HuH-7.5 (cell line): Measurements from ENCODE around the gene DCLK2.
A peak's percentile ranks its signal among the peaks of the same experiment; 100 is the strongest.

Experiments
- DNase-seq: peaks from one replicate; pipeline ENCODE4 v3.0.0; 2011; ENCODE audit warnings: low spot score

The DCLK2 gene

DNA sequence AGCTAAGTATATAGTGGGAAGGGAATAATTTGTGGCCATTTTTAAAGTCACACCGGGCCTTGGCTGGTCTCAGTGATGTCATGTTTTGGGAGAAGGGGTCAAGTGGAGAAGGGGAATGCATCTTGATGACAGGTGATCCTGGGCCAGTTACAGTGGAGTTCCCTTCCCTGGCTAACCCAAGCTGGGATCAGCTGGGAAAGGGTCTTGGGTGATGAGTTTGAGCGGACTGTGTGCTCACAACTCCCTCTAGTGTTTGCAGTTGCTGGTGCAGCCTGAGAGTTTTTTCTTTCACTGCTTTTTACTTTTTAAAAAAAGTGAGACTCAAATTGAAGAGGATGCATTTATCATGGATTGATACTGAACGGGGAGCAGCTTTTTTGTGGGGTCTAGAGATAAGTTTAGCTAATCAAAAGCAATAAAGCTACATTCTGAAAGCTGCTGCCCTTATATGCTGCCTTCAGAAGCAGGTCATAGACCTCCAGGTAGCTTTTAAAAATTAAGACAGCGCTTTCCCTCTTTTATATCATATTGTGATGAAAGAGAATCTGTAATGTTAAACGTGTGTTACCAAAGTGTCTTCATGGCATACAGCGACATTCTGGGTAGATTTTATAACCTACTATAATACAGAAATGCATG is 164.7 kb downstream of the DCLK2 start:
- no peak for DNase-seq

DNA sequence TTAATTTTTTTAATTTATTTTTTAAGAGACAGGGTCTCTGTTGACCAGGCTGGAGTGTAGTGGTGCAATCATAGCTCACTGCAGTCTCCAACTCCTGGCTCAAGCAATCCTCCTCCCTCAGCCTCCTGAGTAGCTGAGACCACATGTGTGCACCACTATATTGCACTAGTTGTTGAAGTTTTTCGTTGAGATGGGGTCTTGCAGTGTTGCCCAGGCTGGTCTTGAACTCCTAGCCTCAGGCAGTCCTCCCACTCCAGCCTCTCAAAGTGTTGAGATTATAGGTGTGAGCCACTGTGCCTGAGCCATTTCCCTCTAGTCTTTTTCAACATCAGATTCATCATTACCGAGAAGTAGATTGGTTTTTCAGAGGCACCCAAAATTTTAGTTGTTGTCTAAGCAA is 165.7 kb downstream of the DCLK2 start:
- DNase-seq, result no peak

DNA sequence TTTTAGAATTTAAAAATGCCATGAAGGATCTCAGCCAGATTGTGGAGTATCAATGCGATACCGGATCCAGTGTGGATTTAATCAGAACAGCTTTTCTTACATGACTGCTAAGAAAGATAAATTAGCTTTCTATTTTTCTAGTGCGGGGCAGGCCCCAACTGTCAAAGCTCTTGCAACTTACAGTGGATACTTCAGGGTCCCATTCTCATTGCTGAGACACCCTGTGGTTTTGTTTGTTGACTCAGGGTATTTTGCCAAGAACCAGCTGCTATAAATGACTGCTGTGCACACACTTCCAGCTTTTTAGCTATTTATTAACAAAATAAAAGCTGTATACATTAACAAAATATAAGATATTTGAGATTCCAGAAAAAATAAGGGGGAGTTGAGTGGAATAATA is 166.4 kb downstream of the DCLK2 start:
- no peak for DNase-seq

DNA sequence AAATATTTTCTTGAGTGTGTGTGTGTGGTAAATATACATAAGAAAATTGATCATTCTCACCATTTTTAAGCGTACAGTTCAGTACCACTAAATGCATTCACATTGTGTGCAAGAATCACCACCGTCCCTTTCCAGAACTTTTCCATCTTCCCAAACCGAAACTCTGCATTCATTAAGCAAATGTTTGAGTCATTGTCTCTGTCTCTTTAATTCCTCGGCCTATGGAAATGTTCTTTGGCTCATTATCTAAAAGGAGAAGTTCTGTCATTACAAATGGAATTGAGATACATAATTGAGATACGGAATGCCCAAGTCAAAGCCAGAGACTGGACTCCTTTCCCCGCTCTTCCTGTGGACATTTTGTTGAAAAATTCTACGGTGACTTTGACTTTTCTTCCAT is 168.9 kb downstream of the DCLK2 start:
- no peak for DNase-seq

DNA sequence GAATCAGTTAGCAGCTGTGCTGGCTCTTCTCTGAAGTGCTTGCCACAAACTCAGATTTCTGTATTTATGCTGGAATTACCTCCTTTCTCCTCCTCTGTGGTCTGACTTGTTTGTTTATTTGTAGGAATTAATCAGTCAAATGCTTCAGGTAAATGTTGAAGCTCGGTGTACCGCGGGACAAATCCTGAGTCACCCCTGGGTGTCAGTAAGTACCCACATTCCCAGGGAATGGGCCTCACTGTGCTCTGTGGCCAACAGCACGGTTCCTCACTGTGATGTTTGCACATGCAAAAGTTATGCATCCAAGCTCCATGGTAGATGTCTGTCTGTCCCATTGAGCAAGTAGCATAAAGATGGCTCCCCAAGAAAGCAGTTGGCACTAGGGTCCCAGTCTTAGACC is 169.9 kb downstream of the DCLK2 start:
- no peak for DNase-seq

DNA sequence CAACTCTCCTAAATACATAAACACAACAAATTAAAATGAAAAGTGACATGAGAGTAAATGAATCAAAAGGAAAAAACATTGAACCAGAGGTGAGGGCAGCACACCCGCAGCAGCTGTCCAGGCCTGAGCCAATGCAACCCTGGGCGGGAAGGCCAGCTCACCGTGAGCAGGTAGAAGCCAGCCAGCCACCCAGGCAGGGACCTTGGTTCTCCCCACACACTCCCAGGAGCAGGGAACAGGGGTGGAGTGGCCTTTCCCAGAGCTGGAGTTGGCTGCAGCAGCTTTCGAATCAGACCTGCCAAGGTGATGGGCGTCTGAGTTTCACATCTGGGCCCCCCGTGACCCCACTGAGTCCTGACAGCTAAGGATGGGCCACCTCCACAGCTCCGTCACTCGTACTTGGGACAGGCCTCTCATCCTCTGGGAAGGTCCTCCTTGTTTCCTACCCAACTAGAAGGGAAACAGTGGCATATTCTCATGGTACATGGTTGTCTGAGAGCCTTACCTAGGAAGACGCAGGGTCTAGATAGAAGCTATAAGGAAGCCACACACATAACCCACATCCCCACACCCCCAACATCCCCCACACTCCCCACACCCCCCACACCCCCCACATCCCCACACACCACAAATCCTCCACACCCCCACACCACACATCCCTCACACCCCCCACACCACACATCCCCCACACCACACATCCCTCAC is 172.2 kb downstream of the DCLK2 start:
- no peak for DNase-seq

DNA sequence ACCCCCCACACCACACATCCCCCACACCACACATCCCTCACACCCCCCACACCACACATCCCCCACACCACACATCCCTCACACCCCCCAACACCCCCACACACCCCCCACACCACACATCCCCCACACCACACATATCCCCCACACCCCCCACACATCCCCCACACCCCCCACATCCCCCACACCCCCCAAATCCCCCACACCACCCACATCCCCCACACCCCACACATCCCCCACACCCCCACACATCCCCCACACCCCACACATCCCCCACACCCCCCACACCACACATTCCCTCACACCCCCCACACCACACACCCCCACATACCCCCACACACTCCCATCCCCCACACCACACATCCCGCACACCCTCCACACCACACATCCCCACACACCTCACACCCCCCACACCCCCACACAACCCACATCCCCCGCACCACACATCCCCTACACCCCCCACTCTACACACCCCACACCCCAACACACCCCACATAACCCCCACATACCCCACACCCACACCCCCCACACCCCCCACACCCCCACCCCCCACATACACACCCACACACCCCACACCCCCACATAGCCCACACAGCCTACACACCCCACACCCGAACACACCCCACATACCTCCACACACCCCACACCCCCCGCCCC is 172.9 kb downstream of the DCLK2 start:
- DNase-seq, result no peak

DNA sequence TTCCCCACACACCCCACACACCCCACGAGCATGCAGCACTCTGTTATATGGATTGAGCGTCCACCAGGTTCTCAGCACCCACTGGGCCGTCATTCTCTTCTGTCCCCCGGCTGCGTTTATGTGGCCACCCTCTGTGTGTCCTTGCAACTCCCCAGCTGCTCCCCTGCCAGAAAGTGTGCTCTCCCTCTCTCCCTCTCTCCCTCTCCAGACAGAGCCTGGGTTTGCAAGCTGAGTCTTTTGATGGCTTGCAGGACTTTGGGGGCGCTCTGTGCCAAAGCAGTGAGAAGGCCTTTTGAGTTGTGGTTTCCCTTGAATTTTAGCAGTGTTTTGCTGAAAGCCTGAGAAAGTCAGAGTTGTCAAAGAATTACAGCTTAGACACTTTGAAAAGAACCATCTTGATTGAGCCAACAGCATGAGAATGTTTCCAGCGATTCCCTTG is 173.5 kb downstream of the DCLK2 start:
- DNase-seq, result no peak

DNA sequence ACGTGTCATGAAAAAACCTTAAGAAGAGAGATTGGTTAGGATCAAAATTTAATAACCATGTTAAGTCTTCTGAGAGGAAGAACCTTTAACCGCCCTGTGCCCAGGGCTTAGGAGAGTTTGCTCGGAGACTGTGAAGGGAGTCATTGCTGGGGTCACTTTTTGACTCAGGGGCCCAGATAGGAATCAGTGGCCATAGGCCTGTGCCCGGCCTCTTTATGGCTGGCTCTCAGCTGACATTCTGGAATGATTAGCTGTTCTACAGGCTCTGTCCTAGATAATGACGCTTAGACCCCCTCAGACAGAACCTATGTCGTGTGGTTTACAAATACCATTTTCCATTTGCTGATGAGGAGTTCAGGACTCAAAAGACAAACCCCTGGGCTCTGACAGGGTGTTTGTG is 174.1 kb downstream of the DCLK2 start:
- no peak for DNase-seq

DNA sequence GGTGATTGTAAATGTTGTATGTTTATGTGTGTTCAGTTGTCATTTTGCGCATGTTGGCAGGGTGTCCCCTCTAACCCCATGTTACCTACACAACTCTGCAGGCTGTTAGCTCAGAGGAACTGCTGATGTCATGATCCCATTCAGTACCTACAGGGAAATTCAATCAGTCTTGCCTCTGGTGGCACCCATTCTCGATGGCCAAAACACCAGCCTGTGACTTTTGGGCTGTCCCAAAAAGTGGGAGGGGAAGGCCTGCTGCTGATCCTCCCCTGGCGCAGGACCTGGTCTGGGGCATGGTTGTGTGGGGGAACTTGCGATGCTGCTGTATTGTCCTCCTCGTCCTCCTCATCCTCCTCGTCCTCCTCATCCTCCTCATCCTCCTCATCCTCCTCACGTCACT is 174.5 kb downstream of the DCLK2 start:
- DNase-seq, result no peak

DNA sequence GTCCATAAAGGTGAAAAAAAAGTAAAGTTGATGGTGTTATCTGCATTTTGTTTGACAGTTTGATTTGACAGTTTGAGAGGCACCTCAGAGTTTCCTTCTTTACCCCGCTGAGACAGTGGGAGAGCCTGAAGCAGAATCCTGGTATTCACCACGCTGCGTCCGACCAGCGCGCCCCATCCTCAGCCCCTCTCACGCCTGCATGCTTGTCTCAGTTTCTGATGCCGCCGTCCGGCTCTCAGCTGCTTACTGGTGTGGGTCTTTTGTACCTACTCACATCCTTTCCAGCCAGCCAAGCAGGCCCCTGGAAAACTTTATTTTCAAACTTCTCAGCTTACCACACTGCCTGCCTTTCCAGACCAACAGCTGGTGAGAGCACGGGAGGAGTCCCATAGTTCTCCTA is 175.2 kb downstream of the DCLK2 start:
- no peak for DNase-seq

DNA sequence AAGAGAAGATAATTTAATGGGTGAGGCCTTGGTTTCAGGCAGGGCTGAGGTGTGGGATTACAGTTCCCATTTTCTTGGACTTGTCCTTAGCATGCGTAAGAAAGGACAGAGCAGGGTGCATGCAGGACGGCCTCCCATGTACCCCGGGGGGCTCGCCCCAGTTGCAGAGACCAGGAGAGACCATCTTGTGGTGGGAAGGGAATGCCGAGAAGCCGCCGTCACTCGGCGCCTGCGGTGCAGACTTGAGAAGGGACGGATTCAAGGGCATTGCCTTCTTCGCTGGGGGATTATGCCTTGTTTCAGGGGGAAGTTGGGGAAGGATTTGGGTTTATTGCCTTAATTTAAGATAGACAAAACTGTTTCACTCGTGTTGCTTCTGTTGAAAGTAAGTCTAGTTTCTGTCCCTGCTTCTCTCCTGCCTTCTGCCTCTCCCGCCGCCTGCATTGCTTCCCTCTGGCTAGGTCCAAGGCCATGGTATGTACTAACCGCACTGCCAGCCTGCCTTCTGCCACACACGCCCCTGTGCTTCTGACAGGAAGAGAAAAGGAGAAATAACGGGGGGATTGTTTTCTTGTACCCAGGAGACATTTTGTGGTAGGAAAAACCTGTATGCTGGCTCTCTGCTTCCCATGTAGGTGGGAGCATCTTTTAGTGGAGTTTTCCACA is 175.9 kb downstream of the DCLK2 start:
- no peak for DNase-seq

DNA sequence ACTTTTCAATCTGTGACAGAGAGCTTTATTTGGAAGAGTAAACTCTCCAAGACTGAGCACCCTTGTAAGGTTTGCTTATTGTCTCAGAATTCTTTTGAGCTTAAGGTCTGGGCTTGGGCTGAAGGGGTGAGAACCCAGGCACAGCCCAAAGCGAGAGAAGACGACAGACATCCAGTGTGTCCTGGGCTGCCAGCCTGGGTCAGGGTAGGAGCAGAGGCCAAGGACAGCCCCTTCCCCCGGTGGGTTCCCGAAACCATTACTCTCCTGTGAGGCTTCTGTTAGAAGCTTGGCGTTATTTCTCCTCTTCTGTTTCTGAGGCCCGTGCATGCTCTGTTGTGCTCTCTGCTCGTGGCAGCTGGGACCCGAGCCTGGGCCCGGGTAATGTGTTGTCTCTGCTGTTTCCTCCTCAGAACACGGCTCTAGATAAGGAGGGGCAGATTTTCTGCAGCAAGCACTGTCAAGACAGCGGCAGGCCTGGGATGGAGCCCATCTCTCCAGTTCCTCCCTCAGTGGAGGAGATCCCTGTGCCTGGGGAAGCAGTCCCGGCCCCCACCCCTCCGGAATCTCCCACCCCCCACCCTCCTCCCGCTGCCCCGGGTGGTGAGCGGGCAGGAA is 177.5 kb downstream of the DCLK2 start:
- DNase-seq, result no peak

DNA sequence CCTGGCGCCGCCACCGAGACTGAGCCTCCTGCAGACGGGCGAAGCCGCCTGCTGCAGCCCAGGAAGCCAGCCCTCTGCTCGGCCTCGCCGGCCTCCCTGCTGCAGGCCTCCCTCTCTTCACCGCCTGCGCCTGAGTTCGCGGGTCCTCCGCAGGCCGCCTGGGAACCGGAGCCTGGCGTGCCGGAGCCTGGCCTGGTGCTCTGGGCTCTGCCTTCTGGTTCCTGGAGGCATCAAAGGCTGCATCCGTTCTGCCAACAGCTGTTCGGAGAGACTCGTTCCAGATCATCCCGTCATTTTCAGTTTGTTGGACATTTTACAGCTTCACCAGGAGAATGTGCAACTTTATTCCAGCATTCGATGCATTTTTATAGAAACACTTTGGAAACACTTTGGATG is 178.0 kb downstream of the DCLK2 start:
- no peak for DNase-seq

DNA sequence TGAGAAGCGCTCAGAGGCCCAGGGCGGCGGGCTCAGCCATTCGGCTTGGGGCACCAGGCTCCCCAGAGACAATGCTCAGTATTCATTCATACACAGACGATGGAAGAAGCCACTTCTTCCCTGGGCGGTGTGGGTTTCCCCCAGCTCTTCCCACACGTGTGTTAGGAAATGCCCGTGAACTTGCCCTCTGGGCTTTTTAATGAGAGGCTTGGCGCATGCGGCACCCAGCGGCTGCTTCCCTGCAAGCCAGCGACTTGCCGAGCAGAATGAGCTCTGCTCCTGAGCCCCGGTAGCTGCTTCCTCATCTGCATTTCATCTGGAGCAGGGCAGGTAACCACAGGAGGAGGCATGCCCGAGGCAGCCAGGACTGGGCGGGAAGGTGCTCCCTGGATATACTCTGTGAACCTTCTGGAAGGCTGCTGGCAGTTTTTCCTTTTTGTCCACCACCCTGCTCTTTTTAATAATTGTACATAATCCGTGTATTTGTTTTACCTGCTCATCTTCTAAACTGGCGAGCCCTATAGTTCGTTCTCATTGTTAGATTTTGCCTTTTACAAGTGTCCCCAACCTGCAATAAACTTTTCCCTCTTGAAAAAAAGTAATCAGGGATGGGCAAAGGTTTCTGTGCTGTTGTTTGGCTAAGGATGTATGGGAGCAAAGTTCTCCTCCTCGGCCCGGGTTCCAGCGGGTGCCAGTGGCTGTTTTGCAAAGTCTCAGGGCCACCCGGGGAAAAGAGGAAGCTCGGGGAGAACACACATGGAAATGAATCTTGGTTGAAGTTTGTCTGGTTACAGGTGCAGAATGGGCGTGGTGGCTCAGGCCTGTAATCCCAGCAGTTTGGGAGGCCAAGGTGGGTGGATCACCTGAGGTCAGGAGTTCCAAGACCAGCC is 178.8 kb downstream of the DCLK2 start:
- peak; percentile 48 for DNase-seq

DNA sequence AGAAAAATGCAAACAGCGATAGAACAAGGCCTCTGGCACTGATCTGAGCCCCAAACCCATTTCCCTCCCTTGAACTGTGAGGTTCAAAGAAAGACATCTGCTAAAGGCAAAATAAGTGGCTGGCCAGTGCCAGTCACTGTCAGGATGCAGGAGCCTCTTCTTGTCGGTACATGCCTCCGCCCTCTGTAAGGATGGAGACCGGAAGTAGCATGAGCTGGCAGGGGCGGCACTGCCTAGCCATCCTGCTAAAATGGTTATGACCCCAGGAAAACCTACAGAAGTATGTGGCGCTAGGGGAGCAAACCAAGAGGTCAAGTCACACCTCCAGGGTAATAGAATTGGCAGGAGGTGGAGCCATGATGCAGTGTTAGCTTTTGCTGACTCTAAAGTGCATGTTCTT is 180.3 kb downstream of the DCLK2 start:
- no peak for DNase-seq

DNA sequence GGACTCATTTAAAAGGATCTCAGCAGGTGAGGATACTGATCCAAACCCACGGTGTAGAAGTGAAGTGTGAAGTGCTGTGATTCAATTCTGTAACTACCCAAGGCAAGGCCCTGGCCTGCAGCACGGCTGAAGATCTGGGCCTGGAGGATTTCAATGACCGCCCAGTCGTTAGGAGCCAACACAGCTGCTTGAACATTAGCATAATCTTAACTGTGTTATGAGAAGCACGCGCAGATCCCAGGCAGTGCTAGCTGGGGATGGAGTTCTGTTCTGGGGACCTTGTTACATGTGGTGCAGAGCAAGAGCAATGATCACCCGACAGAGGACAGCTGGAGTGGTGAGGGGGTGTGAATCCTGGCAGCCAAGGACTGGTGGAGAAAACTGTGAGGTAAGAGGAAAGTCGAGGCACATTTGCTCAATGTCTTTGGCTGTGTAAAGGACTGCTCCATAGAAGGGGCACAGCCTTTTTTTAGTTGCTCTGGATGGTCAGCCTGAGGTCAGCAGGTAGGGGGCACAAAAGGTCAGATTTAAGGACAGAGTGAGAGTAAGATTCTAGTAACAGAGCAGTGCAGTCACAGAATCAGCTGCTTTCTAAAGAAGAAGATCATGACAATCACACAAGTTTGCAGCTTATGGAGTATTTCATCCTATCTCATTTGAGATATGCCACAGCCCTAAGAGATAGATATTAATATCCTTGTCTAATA is 181.8 kb downstream of the DCLK2 start:
- no peak for DNase-seq

DNA sequence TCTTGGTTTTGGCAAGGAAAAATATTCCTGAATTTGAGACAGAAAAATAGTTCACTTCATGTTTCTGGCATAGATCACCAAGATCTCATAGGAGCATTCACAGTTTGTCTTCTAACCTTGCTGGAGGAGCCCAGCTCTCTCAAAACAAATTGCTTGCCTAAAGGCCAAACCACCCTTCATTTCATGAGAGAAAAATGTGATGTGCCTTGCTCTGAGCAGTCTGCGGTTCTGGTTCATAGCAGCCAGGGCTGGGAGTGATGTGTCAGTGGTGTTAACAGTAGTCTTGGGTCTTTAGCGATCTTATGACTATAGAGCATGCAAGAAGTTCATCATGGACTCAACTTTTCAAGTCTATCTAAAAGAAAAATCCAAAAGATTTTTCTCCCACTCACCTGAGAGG is 183.3 kb downstream of the DCLK2 start:
- DNase-seq, result no peak

DNA sequence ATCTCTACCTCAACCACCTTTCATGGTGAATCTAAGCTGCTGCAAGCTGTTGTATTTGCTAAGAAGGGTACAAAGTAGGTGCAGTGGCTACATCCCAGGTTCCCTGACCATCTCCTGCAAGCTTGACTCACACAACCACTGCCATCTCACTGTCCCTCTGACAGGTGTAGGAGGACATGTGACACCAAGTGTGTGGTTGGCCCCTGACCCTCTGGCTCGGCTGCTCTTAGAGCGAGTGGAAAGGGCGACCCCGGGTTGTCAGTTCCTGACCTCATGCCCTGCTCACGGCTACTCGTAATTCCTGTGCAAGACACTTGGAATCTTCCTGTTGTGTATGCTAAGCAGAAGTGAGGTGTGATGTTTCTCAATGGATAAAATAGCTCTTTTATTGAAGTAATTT is 184.4 kb downstream of the DCLK2 start:
- DNase-seq, result no peak

DNA sequence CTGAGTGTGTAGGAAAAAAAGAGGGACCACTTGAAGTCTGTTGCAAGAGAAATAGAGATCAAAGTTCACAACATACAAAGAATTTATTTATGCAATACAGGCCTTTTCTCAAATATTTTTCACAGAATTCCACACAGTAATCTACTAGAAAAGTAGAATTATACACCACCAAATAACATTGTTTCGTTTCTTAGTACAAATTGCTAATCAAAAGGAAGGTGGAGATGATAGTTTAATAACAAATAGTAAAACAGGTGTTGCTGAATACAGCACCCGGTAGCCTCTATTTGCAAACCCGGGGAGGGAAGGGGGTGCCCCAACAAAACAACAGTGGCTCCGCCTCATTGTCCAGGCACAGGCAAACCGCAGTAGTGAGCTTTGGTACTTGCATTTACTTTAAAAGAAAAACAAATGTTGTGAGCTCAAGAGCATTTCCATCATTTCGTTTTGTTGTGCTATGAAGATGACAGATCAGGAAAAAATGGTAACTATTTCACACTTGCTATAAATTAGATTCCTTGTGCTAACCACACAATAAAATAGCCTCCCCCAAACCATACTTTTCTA is 186.4 kb downstream of the DCLK2 start:
- no peak for DNase-seq

DNA sequence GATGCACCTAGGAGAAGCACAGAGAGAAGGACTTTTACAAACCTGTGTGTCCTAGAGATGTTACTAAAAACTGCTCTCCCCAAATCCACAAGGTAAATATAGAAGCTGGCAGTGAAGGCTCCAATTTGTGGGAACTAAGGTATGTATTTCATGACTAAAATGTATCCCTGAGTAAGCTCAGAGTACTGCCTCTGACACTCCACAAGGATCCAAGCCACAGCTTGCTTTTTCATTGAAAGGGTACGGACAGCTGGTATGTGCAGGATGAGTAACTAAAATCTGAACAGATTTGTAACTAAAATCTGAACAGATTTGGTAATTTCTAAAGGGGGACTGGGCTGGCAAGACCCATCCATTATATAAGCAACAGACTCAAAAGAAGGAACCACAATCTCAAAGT is 187.6 kb downstream of the DCLK2 start:
- no peak for DNase-seq
